ENCODE measurements around the gene PCNT.

GRCh38 chr21:46456750-46457149 lies 132.8 kb downstream of the PCNT start:
- TF ChIP-seq, protein P1, sequence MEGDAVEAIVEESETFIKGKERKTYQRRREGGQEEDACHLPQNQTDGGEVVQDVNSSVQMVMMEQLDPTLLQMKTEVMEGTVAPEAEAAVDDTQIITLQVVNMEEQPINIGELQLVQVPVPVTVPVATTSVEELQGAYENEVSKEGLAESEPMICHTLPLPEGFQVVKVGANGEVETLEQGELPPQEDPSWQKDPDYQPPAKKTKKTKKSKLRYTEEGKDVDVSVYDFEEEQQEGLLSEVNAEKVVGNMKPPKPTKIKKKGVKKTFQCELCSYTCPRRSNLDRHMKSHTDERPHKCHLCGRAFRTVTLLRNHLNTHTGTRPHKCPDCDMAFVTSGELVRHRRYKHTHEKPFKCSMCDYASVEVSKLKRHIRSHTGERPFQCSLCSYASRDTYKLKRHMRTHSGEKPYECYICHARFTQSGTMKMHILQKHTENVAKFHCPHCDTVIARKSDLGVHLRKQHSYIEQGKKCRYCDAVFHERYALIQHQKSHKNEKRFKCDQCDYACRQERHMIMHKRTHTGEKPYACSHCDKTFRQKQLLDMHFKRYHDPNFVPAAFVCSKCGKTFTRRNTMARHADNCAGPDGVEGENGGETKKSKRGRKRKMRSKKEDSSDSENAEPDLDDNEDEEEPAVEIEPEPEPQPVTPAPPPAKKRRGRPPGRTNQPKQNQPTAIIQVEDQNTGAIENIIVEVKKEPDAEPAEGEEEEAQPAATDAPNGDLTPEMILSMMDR (IDR thresholded peaks at IDR 0.05; ENCODE audit: control extremely low read depth in 1 of 3, insufficient read depth in 1 of 3, low read depth in 1 of 3, low read length in 3 of 3) = no peak
- no peak for TF ChIP-seq POLR2AphosphoS5 (IDR thresholded peaks at IDR 0.05; ENCODE audit: low read depth, low read length)
- no peak for TF ChIP-seq EZH2 (IDR thresholded peaks at IDR 0.05; ENCODE audit: low read depth, low read length, severe bottlenecking)
- TF ChIP-seq TCF12 (IDR thresholded peaks at IDR 0.05; ENCODE audit: low read depth, low read length) = no peak
- no peak for TF ChIP-seq SIX5 (IDR thresholded peaks at IDR 0.05; ENCODE audit: low read depth, low read length)
- no peak for TF ChIP-seq SRF (IDR thresholded peaks at IDR 0.05; ENCODE audit: low read depth, low read length)
- no peak for TF ChIP-seq GTF2F1 (IDR thresholded peaks at IDR 0.05; ENCODE audit: borderline replicate concordance, low read depth, low read length)
